PFSK-1 (cell line): Measurements from ENCODE around the gene RPGRIP1L.

Source experiments
- FOXP2 ChIP-seq: optimal IDR thresholded peaks from 2 replicates; pipeline ENCODE3; 2011; ENCODE audit warnings: borderline replicate concordance, control low read depth, inconsistent platforms; ENCODE audit not compliant: insufficient read depth; ENCODE audit errors: extremely low read length, extremely low read depth
- POLR2AphosphoS5 ChIP-seq: IDR thresholded peaks from 2 replicates; pipeline ENCODE4 v1.6.1; 2012; ENCODE audit warnings: low read depth, mild to moderate bottlenecking, control low read depth, low read length, moderate library complexity
- REST ChIP-seq, 2 experiments: IDR thresholded peaks; 2 replicates each; pipeline versions ENCODE4 v1.6.1 to v1.8.0; 2011 to 2012; ENCODE audit warnings: low read depth in 2 of 2, low read length in 2 of 2, control low read depth in 1 of 2, inconsistent platforms in 1 of 2, mild to moderate bottlenecking in 1 of 2, moderate library complexity in 1 of 2; ENCODE audit not compliant: insufficient read depth in 1 of 2
- SIN3A ChIP-seq: IDR thresholded peaks from 2 replicates; pipeline ENCODE4 v1.6.1; 2012; ENCODE audit warnings: mild to moderate bottlenecking, low read length, moderate library complexity, borderline replicate concordance; ENCODE audit not compliant: insufficient read depth
- TAF1 ChIP-seq: IDR thresholded peaks from 2 replicates; pipeline ENCODE4 v1.6.1; 2012; ENCODE audit warnings: low read length, control low read depth, borderline replicate concordance; ENCODE audit not compliant: insufficient read depth

Gene RPGRIP1L

GRCh38 chr16:53713403-53714204, 9.9 kb upstream of the RPGRIP1L start:
- no peak for TF ChIP-seq TAF1
- no peak for TF ChIP-seq POLR2AphosphoS5
- no peak for TF ChIP-seq FOXP2
- no peak for TF ChIP-seq REST (IDR thresholded peaks at IDR 0.05; ENCODE audit: insufficient read depth in 1 of 2, low read depth in 2 of 2, low read length in 2 of 2)
- no peak for TF ChIP-seq SIN3A

- TF ChIP-seq SIN3A (no peak), POLR2AphosphoS5 (no peak)
Measured at GRCh38 chr16:53712065-53712464, 8.4 kb upstream of the RPGRIP1L start.

GRCh38 chr16:53711390-53711789, 7.7 kb upstream of the RPGRIP1L start:
- TF ChIP-seq POLR2AphosphoS5, result no peak
- no peak for TF ChIP-seq FOXP2
- TF ChIP-seq REST (IDR thresholded peaks at IDR 0.05; ENCODE audit: insufficient read depth in 1 of 2, low read depth in 2 of 2, low read length in 2 of 2), result no peak
- no peak for TF ChIP-seq SIN3A
- no peak for TF ChIP-seq TAF1

GRCh38 chr16:53708490-53708889, 4.8 kb upstream of the RPGRIP1L start:
- TF ChIP-seq TAF1 (no peak), POLR2AphosphoS5 (no peak), REST (IDR thresholded peaks at IDR 0.05; ENCODE audit: insufficient read depth in 1 of 2, low read depth in 2 of 2, low read length in 2 of 2) (no peak), SIN3A (no peak), FOXP2 (no peak)

GRCh38 chr16:53707671-53708070, 4.0 kb upstream of the RPGRIP1L start:
- TF ChIP-seq REST (IDR thresholded peaks at IDR 0.05; ENCODE audit: insufficient read depth in 1 of 2, low read depth in 2 of 2, low read length in 2 of 2) (no peak), SIN3A (no peak), FOXP2 (no peak), TAF1 (no peak), POLR2AphosphoS5 (no peak)
